Type B pancreatic cell (in vitro differentiated cells): ENCODE data around the gene ARL14EPL. TPM values are rescaled to one million over a fixed set of nuclear protein-coding genes. Genes with fewer than 3 reads are reported as not detected.
A peak's percentile ranks its signal among the peaks of the same experiment; 100 is the strongest.
"Not testable (repeated sequence)": the region's sequence is repeated elsewhere in the genome, so short reads cannot be mapped to it uniquely, and the experiment has no call there.

Source experiments
- DNase-seq: peaks from one replicate; pipeline ENCODE4 v3.0.0; 2021; ENCODE audit warnings: mixed read lengths; ENCODE audit not compliant: unreplicated experiment; ENCODE audit errors: extremely low spot score
- H3K27ac Mint-ChIP-seq: 2 replicates; pipeline ENCODE4 v1.8.0; 2021; ENCODE audit warnings: mild to moderate bottlenecking, mixed read lengths
- H3K27me3 Mint-ChIP-seq: 2 replicates; pipeline ENCODE4 v1.8.0; 2021; ENCODE audit warnings: mixed read lengths
- H3K36me3 Mint-ChIP-seq: 2 replicates; pipeline ENCODE4 v1.8.0; 2021; ENCODE audit warnings: mixed read lengths
- H3K4me1 Mint-ChIP-seq: one replicate; pipeline ENCODE4 v1.8.0; 2021; ENCODE audit warnings: mixed read lengths; ENCODE audit not compliant: unreplicated experiment
- H3K4me3 Mint-ChIP-seq: 2 replicates; pipeline ENCODE4 v1.8.0; 2021; ENCODE audit warnings: mild to moderate bottlenecking, mixed read lengths
- H3K9me3 Mint-ChIP-seq: 2 replicates; pipeline ENCODE4 v1.8.0; 2021; ENCODE audit warnings: mixed read lengths
- total RNA-seq: library from RNA; stranded (reverse); gene quantifications from 2 replicates; pipeline ENCODE4 v1.2.1, GENCODE V29; 2021; ENCODE audit warnings: low replicate concordance
- TF ChIP-seq, protein P1 (sequence below): fragments of 200-600 bp; sonication (generic); conservative IDR thresholded peaks from 2 replicates; pipeline ENCODE4 v1.5.0; 2021; ENCODE audit warnings: antibody characterized with exemption, mild to moderate bottlenecking

Gene ARL14EPL
- total RNA-seq, 1 donor from 2014 or later = not detected

GRCh38 chr5:116084287-116084691, 52.0 kb downstream of the ARL14EPL start:
- peak overlapping the region; percentile 96 for H3K4me3 Mint-ChIP-seq
- H3K36me3 Mint-ChIP-seq = peaks cover 15% of the 10 kb centered on the region
- TF ChIP-seq, protein P1, sequence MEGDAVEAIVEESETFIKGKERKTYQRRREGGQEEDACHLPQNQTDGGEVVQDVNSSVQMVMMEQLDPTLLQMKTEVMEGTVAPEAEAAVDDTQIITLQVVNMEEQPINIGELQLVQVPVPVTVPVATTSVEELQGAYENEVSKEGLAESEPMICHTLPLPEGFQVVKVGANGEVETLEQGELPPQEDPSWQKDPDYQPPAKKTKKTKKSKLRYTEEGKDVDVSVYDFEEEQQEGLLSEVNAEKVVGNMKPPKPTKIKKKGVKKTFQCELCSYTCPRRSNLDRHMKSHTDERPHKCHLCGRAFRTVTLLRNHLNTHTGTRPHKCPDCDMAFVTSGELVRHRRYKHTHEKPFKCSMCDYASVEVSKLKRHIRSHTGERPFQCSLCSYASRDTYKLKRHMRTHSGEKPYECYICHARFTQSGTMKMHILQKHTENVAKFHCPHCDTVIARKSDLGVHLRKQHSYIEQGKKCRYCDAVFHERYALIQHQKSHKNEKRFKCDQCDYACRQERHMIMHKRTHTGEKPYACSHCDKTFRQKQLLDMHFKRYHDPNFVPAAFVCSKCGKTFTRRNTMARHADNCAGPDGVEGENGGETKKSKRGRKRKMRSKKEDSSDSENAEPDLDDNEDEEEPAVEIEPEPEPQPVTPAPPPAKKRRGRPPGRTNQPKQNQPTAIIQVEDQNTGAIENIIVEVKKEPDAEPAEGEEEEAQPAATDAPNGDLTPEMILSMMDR = no peak
- H3K27me3 Mint-ChIP-seq = no peaks in the 10 kb centered on the region
- H3K4me1 Mint-ChIP-seq = peaks cover 21% of the 10 kb centered on the region
- H3K27ac Mint-ChIP-seq = peak overlapping the region; percentile 21
- no peaks in the 10 kb centered on the region for H3K9me3 Mint-ChIP-seq
- DNase-seq = no peak

- Mint-ChIP-seq H3K27me3 (no peaks in the 10 kb centered on the region), H3K36me3 (peaks cover 15% of the 10 kb centered on the region), H3K4me3 (peak within 1 kb of the TSS; percentile 96), H3K4me1 (peaks cover 21% of the 10 kb centered on the region), H3K27ac (peak within 1 kb of the TSS; percentile 94), H3K9me3 (no peaks in the 10 kb centered on the region)
- DNase-seq = peak; percentile 84
- TF ChIP-seq, protein P1 = peak; percentile 19
Observed at GRCh38 chr5:116084871-116085715, 52.8 kb downstream of the ARL14EPL start, which contains the start of gene COMMD10. Gene COMMD10, plus strand, starts transcription at chr5:116085025.

DNA sequence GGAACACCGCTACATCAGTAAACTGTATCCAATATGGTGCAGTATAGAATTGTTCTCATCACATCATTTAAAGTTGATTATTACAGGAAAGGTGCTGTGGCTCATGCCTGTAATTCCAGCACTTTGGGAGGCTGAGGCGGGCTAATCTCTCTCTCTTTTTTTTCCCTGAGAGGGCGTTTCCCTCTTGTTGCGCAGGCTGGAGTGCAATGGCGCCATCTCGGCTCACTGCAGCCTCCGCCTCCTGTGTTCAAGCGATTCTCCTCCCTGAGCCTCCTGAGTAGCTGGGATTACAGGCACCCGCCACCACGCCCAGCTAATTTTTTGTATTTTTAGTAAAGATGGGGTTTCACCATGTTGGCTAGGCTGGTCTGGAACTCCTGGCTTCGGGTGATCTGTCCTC, 54.0 kb downstream of the ARL14EPL start:
- Mint-ChIP-seq H3K4me3 (peak overlapping the region; percentile 96), H3K4me1 (peaks cover 21% of the 10 kb centered on the region), H3K36me3 (peaks cover 15% of the 10 kb centered on the region)
- not testable (repeated sequence) for H3K27me3 Mint-ChIP-seq, DNase-seq, H3K27ac Mint-ChIP-seq, H3K9me3 Mint-ChIP-seq

DNA sequence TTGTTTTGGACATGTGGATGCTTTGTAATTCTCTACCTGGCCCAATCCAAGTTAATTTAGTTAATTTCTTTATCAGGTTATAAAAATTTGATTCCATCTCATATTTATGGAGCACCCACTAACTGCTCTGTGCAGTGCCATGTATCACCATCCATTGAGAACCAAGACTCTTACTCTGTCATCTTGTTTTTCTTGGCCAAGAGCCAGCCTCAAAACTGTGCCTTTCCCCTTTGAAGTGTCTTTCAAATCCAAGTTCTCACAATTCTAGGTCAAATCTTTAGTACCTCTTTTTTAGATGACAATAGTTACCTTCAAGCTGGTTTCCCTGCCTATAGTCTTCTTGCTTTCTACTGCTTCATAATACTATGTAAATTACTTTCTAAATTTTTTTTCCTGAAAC, 55.8 kb downstream of the ARL14EPL start:
- Mint-ChIP-seq H3K27me3 (no peaks in the 10 kb centered on the region), H3K36me3 (peaks cover 20% of the 10 kb centered on the region), H3K27ac (no peak overlapping the region), H3K4me3 (peak overlapping the region; percentile 23), H3K9me3 (no peaks in the 10 kb centered on the region), H3K4me1 (peaks cover 16% of the 10 kb centered on the region)
- TF ChIP-seq, protein P1 = no peak
- DNase-seq = no peak

DNA sequence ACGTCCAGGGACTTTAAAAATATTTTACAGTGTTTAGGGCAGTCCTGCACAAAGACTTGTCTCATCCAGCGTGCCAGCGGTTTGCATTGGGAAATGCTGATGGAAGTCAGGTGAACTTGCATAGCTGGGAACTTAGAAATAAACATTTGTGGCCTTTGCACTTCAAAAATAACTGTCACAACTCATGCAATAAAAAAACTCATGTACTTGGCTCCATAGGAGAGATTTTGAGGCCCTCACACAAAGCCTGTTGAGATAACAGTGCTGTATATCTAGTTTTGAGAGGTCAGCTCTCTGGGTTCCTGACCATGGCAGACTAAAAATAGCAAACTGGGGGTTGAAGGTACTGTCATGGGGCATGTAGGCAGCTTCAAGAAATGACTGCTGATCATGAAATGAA, 58.0 kb downstream of the ARL14EPL start:
- H3K36me3 Mint-ChIP-seq = peaks cover 23% of the 10 kb centered on the region
- no peak overlapping the region for H3K27ac Mint-ChIP-seq
- H3K27me3 Mint-ChIP-seq = no peaks in the 10 kb centered on the region
- H3K9me3 Mint-ChIP-seq = no peaks in the 10 kb centered on the region
- no peak for DNase-seq
- TF ChIP-seq, protein P1 = no peak
- H3K4me1 Mint-ChIP-seq = peaks cover 8% of the 10 kb centered on the region
- H3K4me3 Mint-ChIP-seq = no peak overlapping the region

- TF ChIP-seq, protein P1 = no peak
- Mint-ChIP-seq H3K4me1 (no peaks in the 10 kb centered on the region), H3K9me3 (no peaks in the 10 kb centered on the region), H3K27ac (no peak overlapping the region), H3K27me3 (no peaks in the 10 kb centered on the region), H3K4me3 (no peak overlapping the region), H3K36me3 (peaks cover 18% of the 10 kb centered on the region)
- DNase-seq = no peak
Observed at GRCh38 chr5:116091416-116091815, 59.1 kb downstream of the ARL14EPL start.
